GM18498 (cell line): ENCODE measurements around the gene KIRREL1.

Experiments
- ATAC-seq: cut with Tn5 transposase; IDR thresholded peaks from one replicate; pipeline ENCODE4 v1.9.1; 2021; ENCODE audit warnings: mild to moderate bottlenecking, moderate library complexity; ENCODE audit not compliant: unreplicated experiment

KIRREL1 gene

DNA sequence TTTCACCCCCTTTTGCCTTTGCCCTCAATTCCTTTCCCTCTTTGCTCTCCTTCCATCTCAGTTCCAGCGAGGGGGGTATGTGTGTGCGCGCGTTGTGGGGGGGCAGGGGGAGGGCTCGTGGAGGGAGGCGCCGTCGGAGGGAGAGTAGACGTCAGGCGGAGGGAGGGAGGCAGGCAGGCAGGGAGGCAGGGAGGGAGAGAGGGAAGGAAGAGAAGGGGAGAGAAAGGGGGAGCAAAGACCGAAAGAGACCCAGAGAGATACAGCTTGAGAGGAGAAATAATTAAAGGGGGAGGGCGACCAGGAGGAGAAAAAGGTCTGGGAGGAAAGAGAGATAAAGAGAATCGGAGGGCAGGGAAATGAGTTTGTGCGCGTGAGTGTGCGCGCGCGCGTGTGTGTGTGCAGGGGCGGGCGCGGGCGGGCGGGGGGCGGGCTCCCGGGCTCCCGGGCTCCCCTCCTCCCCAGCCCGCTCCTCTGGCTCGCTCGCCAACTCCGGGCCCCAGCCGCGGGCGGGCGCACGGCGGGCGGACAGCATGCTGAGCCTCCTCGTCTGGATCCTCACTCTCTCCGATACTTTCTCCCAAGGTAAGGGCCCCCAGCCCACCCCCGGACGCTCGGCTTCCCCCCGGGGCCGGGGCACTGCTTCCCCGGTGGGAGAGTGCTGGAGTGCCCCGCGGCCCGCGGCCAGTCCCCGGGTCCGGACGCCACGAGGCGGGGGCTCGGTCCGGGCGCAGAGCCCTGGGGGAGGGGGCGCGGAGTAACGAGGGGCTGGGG lies at the start of gene KIRREL1:
TSS of gene KIRREL1 (plus strand) at position 499 of the 771 bp plus-strand sequence. CDS start at position 531, 32 bp downstream.
- ATAC-seq, result no peak

DNA sequence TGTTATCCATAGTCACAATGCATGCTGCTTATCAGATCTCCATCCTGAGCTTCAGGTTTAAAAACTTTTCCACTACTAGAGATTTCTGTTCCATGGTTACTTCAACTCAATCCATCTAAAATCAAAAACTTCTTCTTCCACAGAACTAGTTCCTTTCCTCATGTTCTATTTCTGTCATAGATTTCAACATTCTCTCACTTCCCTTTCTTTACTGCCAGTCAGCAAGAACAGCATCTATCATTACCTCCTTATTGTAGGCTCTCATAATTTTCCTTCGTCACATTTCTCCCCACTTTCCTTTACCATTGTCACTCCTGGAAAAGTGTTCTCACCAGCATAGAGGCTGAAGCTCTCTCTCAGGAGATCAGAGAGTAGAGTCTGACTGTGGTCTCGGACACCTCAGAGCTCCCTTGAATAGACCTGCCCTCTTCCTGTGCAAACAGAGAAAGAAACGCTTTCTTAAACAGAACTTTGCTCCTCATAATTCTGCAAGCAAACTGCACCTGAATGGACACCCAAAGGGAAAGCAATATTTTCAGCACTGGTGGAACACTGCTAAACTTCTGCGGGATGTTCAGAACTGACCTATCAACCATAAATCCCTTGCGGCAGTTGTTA lies 48.7 kb upstream of the KIRREL1 start:
- ATAC-seq, result no peak

DNA sequence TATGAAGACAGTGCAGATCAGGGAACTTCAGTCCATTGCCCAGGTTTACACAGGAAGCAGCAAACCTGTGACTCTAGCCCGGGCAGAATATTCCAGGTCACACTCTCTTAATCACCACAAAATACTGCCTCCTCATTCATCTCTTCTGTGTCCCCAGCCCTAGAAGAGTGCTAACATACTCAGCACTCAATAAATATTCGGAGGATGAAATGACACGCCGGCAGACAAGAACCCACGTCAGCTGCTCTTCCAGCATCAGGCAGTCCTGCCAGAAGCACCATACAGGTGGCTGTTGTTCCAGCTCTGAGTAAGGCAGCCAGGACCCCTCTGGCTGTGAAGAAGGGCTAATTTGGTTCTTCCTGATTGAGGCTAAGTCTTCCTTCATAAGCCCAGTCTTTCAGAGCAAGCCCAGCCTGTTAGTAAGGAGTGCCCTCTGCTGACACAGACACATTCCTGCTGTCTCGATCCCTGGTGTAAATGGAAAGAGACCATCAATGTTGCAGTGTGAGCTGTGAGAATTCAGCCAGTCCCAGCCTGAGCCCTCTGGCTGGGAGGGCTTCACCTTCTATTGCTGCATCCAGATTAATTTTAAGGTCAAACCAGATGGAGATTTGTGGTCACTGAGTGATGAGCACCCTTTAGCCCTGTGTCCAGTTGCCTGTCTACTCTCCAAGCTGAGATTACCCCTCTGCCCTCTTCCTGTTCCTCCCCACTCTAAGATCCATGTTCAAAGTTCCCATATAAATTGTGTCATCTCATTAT lies 45.0 kb upstream of the KIRREL1 start:
- ATAC-seq, result no peak

DNA sequence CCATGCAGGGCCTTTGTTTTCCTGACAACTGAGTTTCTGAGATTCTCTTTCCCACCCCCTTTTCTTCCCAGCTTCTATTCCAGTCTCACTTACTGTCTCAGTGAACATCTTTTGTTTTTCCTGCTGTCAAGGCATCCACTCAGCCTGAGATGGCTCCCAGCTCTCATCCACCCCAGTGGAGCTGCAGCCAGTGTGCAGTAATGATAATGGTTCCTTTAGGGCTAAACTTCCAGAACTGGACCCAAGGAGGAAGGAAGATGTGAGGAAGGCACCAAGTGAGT lies 44.4 kb upstream of the KIRREL1 start:
- ATAC-seq, result no peak

DNA sequence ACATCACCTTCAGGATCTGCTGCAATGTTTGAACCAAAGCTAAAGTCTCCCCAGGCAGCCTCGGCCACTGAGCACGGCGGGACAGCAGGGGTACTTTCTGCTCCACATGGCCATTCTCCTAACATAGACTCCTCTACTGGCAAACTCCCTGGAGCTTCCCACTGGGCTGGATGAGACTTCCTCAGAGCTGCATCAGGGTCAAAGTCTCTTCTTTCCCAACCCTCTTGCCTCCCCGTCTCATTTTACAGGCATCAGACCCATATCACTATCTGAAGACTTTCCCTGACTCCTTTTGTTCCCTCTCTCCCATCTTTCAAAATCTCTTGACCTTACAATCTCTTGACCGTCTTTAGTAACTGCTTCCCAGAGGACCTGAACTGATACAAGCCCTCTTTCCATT lies 42.2 kb upstream of the KIRREL1 start:
- no peak for ATAC-seq

DNA sequence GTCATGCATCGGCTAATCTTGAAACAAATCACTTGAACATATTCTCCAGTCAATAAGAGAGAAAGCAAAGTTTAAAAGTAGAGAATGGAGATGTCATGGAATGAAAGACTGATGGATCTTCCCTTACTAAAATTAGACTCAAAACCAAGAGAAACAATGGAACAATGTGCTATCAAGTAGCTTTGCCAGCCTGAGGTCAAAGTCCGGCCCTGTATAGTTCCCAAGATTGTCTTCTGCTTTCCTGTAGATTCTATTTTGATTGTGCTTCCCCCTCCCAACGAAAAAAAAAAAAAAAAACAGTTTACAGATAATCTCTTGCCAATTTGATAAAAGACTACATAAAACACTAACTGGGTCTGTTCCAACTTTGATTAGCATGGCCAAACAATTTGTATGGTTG lies 40.8 kb upstream of the KIRREL1 start:
- no peak for ATAC-seq

DNA sequence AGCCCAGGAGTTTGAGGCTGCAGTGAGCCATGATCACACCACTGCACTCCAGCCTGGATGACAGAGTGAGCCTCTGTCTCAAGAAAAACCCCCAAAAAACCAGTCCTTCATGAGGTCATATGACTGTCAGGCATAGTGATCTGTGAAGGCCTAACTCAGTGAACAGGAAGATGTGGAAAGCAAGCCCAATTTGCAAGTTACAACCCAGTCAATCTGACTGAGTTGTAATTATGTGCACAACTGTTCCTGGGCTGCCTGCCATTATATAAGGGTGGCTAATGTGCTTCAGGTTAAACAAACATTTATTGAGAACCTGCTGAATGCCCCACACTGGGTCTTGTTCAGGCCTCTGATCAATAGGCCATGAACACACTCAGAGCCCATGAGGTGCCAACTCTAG lies 38.2 kb upstream of the KIRREL1 start:
- ATAC-seq, result no peak

DNA sequence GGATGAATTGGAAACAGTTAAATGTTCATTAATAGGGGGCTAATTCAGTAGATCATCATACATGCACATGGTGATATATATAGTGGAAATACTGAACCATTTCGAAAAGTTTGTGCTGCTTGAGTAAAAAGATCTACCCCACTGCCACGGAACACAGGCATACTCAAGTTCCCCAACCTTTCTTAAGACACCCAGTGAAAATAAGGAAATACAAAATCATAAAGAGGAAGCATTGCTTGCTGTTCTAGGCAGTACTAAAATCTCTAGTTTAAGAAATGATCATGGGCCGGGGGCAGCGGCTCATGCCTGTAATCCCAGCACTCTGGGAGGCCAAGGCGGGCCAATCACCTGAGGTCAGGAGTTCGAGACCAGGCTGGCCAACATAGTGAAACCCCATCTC lies 37.6 kb upstream of the KIRREL1 start:
- no peak for ATAC-seq

DNA sequence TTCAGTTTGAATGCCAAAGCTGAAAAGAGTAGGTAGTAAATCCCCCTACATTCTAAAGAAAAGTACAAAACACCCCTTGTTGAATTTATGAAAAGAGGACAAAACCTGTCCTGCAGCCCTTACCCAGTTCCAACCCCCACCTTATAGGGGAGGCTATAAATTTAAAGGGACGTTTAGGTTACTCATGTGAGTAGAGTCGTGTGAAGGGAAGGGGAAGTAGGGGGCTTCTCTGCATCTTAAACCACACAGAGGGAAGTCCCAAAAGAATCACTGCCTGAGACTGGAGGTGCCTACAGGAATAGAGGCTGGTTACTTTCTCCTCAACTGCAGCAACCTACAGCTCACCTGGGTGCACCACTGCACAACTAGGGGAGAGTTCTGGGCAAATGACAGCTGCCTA lies 36.7 kb upstream of the KIRREL1 start:
- no peak for ATAC-seq

DNA sequence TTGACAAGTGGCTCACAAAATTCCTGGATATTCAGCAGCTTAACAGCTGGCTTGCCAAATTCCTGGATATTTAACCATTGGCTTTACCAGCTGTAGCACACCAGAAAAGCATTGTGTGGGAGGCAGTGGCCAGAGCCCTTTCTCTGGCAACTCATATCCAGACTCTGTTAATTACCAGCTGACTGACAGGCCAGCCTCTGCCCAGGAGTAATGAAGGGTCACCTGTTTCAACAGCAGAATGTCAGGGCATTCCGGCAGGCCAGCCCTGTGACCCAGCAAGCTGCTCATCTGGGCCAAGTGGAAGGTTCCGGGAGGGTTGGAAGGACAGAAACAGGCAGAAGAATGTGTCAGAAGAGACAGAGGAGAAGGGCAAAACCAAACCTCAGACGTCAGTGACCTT lies 35.2 kb upstream of the KIRREL1 start:
- ATAC-seq, result no peak

DNA sequence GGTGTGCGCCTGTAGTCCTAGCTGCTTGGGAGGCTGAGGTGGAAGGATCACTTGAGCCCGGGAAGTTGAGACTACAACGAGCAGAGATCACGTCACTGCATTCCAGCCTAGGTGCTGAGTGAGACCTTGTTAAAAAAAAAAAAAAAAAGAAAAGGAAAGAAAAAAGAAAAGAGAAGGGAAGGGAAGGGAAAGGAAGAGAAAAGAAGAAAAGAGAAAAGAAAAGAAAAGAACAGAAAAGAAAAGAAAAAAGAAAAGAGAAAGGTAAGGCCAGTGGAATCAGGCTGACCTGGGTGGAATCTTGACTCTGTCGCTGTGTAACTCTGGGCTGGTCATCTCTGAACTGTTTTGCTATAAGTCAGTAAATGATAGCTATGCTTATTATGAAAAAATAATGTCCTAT lies 33.7 kb upstream of the KIRREL1 start:
- no peak for ATAC-seq

DNA sequence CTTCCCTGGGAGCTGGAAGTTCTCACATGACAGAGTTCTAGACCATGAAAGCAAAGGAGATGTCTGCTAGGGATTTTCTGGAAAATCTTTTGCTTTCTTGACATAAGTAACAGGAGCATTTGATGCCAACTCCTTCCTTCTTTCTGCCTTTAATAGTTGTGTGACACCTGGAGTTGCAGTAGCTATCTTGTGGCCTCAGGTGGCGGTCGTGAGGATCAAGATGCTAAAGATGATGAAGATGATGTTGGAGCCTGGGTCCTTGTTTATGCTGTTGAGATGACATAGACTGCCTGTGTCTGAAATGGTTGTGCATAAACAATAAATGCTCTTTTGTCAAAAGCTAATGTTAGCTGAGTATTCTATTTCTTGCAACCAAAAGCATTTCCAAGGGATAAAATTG lies 32.7 kb upstream of the KIRREL1 start:
- no peak for ATAC-seq

DNA sequence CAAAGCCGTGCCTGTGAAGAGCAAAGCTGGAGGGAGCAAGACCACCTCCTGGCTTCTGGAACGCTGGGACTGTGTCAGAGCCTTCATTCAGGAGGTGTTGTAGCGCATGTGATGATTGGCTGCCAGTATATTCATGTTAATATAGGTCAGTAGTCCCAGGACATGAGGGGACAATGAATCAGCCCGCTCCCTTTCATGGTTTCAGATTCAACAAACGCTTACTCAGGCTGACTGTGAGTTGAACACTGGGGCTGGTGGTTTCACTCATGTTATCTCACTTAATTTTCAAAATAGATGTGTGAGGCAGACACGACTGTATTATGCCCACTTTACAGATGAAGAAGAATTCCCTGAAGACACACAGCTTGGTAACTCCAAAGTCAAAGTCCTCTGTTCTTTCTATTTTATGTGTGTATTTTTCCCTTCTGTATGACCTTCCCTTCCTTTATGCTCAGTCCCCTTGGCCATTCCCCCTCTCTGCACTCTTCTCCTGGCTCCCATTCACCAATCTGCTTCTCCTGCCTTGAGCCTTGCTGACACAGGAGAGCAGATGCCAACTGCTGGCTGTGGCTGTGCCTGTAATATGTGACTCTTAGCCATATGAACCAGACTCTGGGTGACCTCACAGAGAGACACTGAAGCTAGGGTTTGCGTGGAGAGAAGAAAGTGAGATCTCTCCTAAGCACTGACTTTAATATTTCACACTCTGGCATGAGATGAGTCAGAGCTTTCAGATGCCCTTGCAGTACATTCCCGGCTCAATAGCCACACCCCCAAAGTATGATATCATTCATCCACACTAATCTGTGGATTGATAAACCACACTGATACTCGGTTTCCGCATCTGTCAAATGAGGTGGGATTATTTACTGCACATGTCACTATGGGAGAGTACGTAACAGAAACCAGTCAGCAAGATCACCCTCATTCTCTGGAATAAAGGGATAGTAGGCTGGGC lies 31.4 kb upstream of the KIRREL1 start:
- peak; percentile 72 for ATAC-seq

DNA sequence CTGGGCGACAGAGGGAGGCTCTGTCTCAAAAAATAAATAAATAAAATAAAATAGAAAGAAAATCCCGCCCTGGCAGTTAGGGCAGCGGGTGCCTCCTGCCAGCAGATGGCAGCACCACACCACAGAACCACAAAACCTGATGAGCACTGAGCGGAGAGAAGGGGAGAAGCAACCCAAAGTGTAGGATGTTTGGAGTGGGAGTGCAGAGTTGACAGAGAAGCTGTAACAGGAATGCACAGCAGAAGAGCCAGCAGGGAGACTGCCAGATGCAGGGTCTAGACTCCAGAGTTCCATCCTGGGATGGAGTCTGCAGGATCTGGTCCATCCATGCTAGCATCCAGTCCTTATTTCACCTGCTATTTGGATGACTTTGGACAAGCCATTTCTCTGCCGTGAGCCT lies 29.7 kb upstream of the KIRREL1 start:
- peak; percentile 60 for ATAC-seq

DNA sequence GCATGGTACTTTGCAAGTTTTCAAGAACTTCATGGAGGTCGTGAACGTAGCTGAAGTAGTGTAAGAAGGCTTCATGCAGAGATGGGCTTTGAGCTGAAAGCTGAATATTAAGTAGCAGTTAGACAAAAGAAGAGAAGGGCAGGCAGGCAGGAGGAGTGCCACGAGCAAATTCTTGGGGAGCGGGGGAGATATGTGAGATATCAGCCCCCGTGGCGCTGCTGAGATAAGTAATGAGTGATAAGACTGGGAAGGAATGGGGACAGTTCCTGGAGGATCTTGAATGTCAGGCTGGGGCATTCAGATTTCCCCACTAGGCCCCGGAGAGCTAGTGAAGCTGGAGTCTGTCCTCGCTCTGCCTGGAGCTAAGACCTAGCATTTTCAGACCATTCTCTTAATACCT lies 27.9 kb upstream of the KIRREL1 start:
- ATAC-seq, result no peak

DNA sequence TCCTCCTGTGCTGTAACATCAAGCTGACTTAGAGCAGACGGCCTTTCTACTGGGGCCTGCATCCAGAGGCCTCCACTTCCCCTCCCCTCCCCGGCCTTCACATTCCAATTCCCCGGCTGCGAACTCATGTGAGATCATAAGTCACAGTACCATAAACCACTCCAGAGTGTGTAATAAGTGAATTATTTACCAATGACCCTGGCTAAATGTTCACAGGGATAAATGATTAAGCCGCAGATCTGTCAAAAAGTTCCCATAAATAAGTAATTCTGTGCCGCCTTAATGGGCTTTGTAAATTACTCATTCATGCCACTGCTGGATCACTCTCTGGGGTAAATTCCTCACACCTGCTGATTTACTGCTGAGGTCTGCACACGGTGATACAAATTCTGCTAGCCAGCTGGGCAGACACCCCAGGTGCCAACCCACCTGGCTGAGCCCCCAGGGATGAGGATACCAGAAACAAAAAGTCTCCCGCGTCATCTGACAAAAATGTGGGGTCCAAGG lies 27.4 kb upstream of the KIRREL1 start:
- ATAC-seq, result no peak

DNA sequence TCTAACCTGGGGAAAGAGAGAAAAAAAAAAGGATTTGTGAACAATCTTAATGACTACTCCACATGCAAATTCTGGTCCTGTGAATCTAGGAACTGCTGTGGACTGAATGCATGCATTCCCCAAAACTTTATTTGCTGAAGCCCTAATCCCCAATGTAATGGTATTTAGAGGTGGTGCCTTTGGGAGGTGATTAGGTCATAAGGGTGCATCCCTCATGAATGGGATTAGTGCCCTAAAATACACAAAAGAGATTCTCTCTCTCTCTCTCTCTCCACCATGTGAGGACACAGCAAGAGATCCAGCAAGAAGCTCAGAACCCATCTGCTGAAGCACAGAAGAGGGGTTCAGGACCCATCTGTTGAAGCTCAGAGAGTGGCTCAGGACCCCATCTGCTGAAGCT lies 26.2 kb upstream of the KIRREL1 start:
- no peak for ATAC-seq

DNA sequence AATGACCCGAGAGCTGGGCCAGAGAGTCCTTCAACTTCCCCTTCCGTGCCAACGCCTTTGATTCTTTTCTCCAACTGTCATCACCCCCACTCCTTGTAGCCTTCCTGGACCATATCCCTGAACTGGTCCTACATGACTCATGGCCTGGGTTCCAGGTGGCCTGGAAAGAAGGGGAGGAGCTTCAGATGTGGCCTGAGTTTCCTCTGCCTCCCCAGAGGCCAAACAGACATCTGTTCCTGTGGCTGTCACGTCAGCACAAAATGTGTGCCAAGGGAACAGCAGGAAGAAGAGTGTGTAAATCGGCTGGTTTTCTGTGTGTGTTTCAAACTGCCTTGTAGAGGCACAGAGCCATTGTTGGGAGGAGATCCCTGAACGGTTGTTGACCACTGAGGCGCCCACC lies 24.9 kb upstream of the KIRREL1 start:
- ATAC-seq, result no peak

DNA sequence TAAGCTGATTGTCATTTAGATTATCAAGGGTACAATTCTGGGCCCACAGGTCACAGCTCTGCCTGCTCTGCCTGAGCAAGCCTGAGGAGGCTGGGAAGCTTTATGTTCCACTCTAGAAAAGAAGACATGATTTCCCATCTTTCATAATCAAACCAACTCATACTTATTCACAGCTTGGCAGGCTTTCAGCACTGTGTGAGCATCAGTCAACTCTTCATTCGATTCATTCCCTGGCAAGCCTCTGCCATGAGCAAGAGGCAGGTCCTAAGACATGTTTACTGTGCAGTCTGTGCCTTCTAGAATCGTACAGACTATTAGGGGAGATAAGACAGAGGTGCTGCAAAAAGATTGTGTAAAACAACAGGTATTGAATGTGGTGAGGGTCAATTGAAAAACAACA lies 24.5 kb upstream of the KIRREL1 start:
- ATAC-seq, result no peak

DNA sequence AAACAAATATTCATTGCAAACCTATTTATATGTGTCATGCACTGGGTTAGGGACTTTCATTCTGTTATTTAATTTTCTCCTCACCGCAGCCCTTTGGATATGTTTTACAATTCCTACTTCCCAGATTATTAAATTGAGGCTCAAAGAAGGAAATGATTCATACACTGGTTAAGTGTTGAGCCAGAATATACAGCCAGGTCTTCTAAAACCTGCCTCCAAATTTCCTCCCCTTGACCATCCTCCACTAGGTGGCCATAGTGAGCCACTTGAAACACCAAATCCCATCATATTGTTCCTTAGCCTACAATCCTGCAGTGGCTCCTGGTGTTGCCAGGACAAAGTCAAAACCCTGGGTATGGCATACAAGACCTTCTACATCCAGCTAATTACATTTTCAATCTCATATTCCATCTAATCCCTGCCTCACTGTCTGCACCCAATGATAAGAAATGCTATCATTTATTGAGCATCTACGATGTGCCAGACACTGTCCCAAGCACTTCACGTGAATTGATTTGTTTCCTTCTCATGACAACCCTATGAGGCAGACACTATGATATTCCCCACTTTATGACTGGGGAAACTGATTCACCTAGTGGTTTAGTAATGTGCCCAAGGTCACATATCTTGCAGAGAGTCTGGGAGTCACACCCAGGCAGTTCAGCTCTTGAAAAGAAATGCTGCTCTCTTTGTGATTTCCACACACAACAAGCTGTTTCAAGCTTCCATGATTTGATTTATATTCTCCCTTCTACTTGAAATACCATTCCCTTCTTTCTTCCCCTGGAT lies 23.6 kb upstream of the KIRREL1 start:
- no peak for ATAC-seq
